Measurements from ENCODE around the gene COL5A1. TPM values are rescaled to one million over a fixed set of nuclear protein-coding genes. Genes with fewer than 3 reads are reported as not detected.

COL5A1 gene
- total RNA-seq, 4 donors from 2014 or later = 4.0 to 12.8 (median 6.3) TPM

- DNase-seq = no peak
- TF ChIP-seq POLR2A (IDR thresholded peaks at IDR 0.05) (no peak), CTCF (IDR thresholded peaks at IDR 0.05) (no peak)
- Histone ChIP-seq H3K36me3 (no peaks in the 10 kb centered on the region), H3K27me3 (peaks cover 0 to 5% (median 0%) of the 10 kb centered on the region in 4 donors), H3K27ac (no peak overlapping the region), H3K9me3 (no peaks in the 10 kb centered on the region), H3K4me1 (peaks cover 0 to 47% (median 5%) of the 10 kb centered on the region in 3 donors), H3K4me3 (no peak overlapping the region)
- intact Hi-C loops (cut with DNase I) = no loop called here
- WGBS, 2 donors = 86 to 89% methylated on average over 1 to 10 of the region's 29 CpGs
These were observed 86.6 kb downstream of the COL5A1 start for GRCh38 chr9:134728021-134728795.

DNA sequence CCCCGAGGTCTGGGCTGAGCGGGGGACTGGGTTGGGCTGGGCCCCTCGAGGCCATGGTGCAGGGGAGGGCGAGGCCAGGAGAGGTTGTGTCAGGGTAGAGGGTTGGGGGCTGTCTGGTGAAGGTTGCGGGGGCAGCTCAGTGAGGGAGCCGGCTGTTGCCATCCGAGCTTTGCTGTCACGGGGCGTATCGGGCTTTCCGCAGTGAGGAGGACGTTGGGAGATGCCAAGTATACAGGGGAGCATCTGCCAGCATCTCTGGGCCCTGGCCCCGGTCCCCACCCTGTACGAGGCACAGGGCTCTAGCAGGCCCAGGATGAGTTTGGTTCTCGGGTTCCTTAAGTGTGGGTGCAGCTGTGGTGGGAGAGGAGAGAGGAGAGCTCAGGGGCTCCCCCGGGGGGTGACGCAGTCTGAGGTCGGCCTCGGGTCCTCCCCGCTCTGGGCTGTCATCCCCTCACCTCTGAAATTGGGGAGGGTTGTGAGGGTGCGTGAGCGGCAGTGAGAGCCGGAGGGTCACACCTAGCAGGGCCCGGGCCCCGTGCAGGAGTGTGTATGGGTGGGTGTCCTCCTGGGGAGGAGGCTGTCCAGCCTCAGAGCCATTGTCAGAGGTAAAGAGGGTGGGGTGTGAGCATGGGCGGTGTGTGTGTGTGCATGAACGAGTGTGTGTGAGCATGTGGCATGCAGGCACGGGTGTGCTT lies 87.3 kb downstream of the COL5A1 start:
- peaks cover 0 to 47% (median 12%) of the 10 kb centered on the region in 3 donors for H3K4me1 ChIP-seq
- DNase-seq = no peak
- WGBS, 2 donors = 75 to 91% methylated on average over 9 to 20 of the region's 28 CpGs

GRCh38 chr9:134730011-134730760 lies 88.6 kb downstream of the COL5A1 start:
- TF ChIP-seq CTCF (IDR thresholded peaks at IDR 0.05) = no peak
- TF ChIP-seq POLR2A (IDR thresholded peaks at IDR 0.05) = no peak
- intact Hi-C loops (cut with DNase I) = loop anchor here (10.0 kb wide), 1 partner anchor 275 kb away; no protein-coding TSS in a partner anchor
- DNase-seq = no peak
- Histone ChIP-seq H3K27me3 (no peaks in the 10 kb centered on the region), H3K36me3 (no peaks in the 10 kb centered on the region), H3K4me1 (peaks cover 0 to 47% (median 19%) of the 10 kb centered on the region in 3 donors), H3K9me3 (no peaks in the 10 kb centered on the region), H3K4me3 (no peak overlapping the region), H3K27ac (peak overlapping the region in 2 of 4 donors; percentile 70 to 74)
- 77 to 85% methylated on average over 13 to 16 of the region's 23 CpGs for WGBS, 2 donors

More for the DNA sequence above, 87.3 kb downstream of the COL5A1 start:
- no peaks in the 10 kb centered on the region for H3K36me3 ChIP-seq
- no peaks in the 10 kb centered on the region for H3K27me3 ChIP-seq
- intact Hi-C loops (cut with DNase I) = no loop called here
- no peak overlapping the region for H3K4me3 ChIP-seq
- H3K9me3 ChIP-seq = no peaks in the 10 kb centered on the region
- TF ChIP-seq POLR2A (IDR thresholded peaks at IDR 0.05) (no peak), CTCF (IDR thresholded peaks at IDR 0.05) (no peak)
- H3K27ac ChIP-seq = no peak overlapping the region

DNA sequence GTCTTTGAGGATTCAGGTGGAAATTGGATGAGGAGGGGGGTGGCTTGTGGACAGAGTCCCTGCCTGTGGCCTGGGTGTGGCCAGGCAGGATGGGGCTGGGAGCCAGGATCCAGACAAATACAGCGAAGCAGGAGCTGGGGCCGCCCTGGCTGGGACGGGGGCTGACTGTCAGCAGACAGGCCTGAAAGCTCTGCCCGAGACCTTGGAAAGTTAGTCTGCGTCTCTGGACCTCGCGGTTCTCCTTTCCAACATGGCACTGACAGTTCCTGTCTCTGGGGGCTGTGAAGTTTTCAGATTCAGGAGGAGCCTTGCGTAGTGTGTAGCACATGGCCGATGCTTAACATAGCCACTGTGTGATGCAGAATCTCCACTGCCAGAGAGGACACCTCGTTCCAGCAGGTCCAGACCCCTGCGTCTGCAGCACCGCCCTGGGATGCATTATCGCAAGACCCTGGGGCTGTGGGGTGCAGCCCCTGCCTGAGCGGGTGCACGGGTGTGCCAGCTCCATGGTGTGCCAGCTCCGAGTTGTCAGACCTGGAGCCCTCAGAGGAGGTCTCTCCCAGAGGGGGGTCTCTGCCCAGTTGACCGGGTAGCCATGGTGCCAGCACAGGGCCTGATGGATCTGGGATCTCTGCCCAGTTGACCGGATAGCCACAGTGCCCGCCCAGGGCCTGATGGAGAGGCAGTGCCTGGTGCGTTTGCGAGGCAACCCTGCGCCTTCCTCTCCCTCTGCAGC lies 89.3 kb downstream of the COL5A1 start:
- intact Hi-C loops (cut with DNase I) = loop anchor here (10.0 kb wide), 1 partner anchor 276 kb away; no protein-coding TSS in a partner anchor
- Histone ChIP-seq H3K4me1 (peaks cover 0 to 49% (median 23%) of the 10 kb centered on the region in 3 donors), H3K36me3 (no peaks in the 10 kb centered on the region), H3K4me3 (no peak overlapping the region), H3K27me3 (peaks cover 0 to 2% (median 0%) of the 10 kb centered on the region in 4 donors), H3K9me3 (no peaks in the 10 kb centered on the region), H3K27ac (peak overlapping the region in 2 of 4 donors; percentile 70 to 74)
- DNase-seq = no peak
- 80 to 84% methylated on average over 6 to 7 of the region's 22 CpGs for WGBS, 2 donors
- TF ChIP-seq CTCF (IDR thresholded peaks at IDR 0.05) (no peak), POLR2A (IDR thresholded peaks at IDR 0.05) (no peak)

Measured in esophagus squamous epithelium (tissue), 5 donors.